Pancreas (tissue), 10 donors: Measurements from ENCODE around the gene GLT6D1. TPM values are rescaled to one million over a fixed set of nuclear protein-coding genes. Genes with fewer than 3 reads are reported as not detected.

ENCODE experiments used
- ATAC-seq, 4 donors: fragments of 200-7000 bp; cut with Tn5 transposase; one replicate each; pipeline versions ENCODE4 v1.8.0 to v1.9.1; 2020; ENCODE audit warnings: mild to moderate bottlenecking in 4 of 4, moderate library complexity in 4 of 4
- DNase-seq, 6 donors: peaks; one replicate each; pipeline ENCODE4 v3.0.0-alpha.2; 2020
- FAIRE-seq: peaks from 2 replicates; lab custom pipeline; 2012; peaks lifted over from hg19 to GRCh38; lab: Jason Lieb, UNC
- H3K27ac ChIP-seq, 4 donors: fragments of 200-600 bp; sonication (generic); 1 replicate in 3 of 4; 2 replicates in 1 of 4; pipeline versions ENCODE4 v1.5.0 to v1.8.0; 2020
- H3K27me3 ChIP-seq, 4 donors: fragments of 200-600 bp; one replicate each; pipeline ENCODE4 v1.8.0; 2021
- H3K36me3 ChIP-seq, 3 donors: fragments of 200-600 bp; sonication (generic) in 1 of 3; one replicate each; pipeline versions ENCODE4 v1.5.0 to v1.8.0; 2020 to 2021
- H3K4me1 ChIP-seq, 3 donors: fragments of 200-600 bp; one replicate each; pipeline ENCODE4 v1.8.0; 2021
- H3K4me3 ChIP-seq, 4 donors: fragments of 200-600 bp; sonication (generic) in 2 of 4; one replicate each; pipeline versions ENCODE4 v1.5.0 to v1.8.0; 2020 to 2021
- H3K9me3 ChIP-seq, 4 donors: fragments of 200-600 bp; one replicate each; pipeline ENCODE4 v1.8.0; 2021
- WGBS, 2 donors: extraction: QIAGEN DNeasy Blood & Tissue Kit; methylation state at CpG; one replicate each; pipeline ENCODE4 v1.1.7; 2013; 5-methylcytosine and 5-hydroxymethylcytosine counted together
- intact Hi-C, 3 donors: fragments of 100-400 bp; cut with DNase I; formaldehyde crosslinking; loops; one replicate each; pipeline versions ENCODE4 v1.11.1 to v1.14.2; 2022
- polyA plus RNA-seq, 2 donors: library from polyadenylated mRNA; stranded (reverse); fragments of 200-250 nt; gene quantifications; one replicate each; pipeline ENCODE4 v1.2.3, GENCODE V29; 2013
- total RNA-seq, 6 donors: library from RNA; stranded (reverse); fragmentation: NEBNext Ultra II Directional in 4 of 6; extraction: Animal tissue kit (Norgen Biotek cat#: 25700) in 4 of 6; gene quantifications; one replicate each; pipeline versions ENCODE4 v1.2.1 to v1.2.4, GENCODE V29; 2021 to 2023
- TF ChIP-seq, protein P1 (sequence below), 4 donors: fragments of 200-600 bp; sonication (generic) in 3 of 4; IDR thresholded peaks; one replicate each; pipeline versions ENCODE4 v1.5.0 to v1.8.0; 2021; ENCODE audit warnings: antibody characterized with exemption in 4 of 4
- donor health status: healthy with polysubstance abuse.
- donor health status: DM: no; HTN: no; CAD: no; lungs with moderate emphysema.
- donor health status: DM: no; HTN: no; CAD: no.
- donor health status: control.
- donor health status: control.
- donor health status: Bipolar disorder and iron deficiency.
- donor health status: DM: yes; HTN: yes; CAD: no.
- donor health status: DM: no; HTN: no; CAD: no.
- donor health status: DM: no; HTN: no; CAD: no.
- donor health status: DM: yes; HTN: yes; CAD: no.

GLT6D1 gene
- total and polyA plus RNA-seq, 8 donors = 0.07 TPM; not detected in 7

DNA sequence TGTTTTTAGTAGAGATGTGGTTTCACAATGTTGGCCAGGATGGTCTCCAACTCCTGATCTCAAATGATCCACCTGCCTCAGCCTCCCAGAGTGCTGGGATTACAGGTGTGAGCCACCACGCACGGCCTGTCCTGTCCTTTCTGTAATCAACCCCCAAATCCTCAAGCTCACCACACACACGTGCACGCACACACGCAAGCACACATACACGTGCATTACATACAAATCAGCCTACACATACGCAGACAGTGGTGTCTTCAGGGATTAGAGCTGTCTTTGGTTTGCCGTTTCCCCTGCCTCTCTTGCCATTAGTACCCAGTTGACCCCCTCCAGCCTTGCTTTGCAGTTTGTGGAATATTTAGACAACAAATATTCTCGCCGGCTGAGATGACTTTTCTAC is 6.5 kb downstream of the GLT6D1 start:
- Histone ChIP-seq H3K9me3 (no peaks in the 10 kb centered on the region), H3K36me3 (no peaks in the 10 kb centered on the region), H3K27me3 (peaks cover 0 to 8% (median 2%) of the 10 kb centered on the region in 4 donors), H3K27ac (no peak overlapping the region), H3K4me1 (no peaks in the 10 kb centered on the region), H3K4me3 (no peak overlapping the region)
- intact Hi-C loops = no loop called here
- FAIRE-seq = no peak
- 67 to 81% methylated on average over 10 of the region's 10 CpGs for WGBS, 2 donors
- TF ChIP-seq, protein P1, sequence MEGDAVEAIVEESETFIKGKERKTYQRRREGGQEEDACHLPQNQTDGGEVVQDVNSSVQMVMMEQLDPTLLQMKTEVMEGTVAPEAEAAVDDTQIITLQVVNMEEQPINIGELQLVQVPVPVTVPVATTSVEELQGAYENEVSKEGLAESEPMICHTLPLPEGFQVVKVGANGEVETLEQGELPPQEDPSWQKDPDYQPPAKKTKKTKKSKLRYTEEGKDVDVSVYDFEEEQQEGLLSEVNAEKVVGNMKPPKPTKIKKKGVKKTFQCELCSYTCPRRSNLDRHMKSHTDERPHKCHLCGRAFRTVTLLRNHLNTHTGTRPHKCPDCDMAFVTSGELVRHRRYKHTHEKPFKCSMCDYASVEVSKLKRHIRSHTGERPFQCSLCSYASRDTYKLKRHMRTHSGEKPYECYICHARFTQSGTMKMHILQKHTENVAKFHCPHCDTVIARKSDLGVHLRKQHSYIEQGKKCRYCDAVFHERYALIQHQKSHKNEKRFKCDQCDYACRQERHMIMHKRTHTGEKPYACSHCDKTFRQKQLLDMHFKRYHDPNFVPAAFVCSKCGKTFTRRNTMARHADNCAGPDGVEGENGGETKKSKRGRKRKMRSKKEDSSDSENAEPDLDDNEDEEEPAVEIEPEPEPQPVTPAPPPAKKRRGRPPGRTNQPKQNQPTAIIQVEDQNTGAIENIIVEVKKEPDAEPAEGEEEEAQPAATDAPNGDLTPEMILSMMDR (IDR thresholded peaks at IDR 0.05) = no peak
- no peak for DNase-seq
- ATAC-seq = no peak

DNA sequence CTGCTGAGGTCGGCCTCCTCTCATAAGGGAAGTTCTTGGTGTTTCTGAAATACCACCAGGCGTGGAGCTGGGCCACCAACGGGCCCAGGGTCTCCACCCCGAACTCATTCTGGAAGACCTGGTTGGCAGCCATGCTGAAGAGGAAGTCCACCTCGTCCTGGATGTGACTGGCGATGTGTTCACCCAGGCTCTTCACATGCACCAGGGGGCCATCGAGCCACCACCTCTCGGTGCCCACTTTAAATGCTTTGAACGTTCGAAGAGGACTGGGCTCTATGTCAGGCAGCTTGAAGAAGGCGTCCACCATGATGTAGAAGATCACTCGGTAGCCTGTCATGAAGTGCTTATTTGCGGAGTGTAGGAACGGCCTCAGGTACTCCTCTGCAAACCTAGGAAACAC is 15.1 kb downstream of the GLT6D1 start:
- Histone ChIP-seq H3K4me1 (no peaks in the 10 kb centered on the region), H3K27me3 (no peaks in the 10 kb centered on the region), H3K4me3 (no peak overlapping the region), H3K27ac (no peak overlapping the region), H3K36me3 (no peaks in the 10 kb centered on the region), H3K9me3 (no peaks in the 10 kb centered on the region)
- no peak for FAIRE-seq
- intact Hi-C loops = no loop called here
- no peak for ATAC-seq
- DNase-seq = no peak
- 75 to 81% methylated on average over 14 of the region's 14 CpGs for WGBS, 2 donors
- TF ChIP-seq, protein P1 (IDR thresholded peaks at IDR 0.05) = no peak

DNA sequence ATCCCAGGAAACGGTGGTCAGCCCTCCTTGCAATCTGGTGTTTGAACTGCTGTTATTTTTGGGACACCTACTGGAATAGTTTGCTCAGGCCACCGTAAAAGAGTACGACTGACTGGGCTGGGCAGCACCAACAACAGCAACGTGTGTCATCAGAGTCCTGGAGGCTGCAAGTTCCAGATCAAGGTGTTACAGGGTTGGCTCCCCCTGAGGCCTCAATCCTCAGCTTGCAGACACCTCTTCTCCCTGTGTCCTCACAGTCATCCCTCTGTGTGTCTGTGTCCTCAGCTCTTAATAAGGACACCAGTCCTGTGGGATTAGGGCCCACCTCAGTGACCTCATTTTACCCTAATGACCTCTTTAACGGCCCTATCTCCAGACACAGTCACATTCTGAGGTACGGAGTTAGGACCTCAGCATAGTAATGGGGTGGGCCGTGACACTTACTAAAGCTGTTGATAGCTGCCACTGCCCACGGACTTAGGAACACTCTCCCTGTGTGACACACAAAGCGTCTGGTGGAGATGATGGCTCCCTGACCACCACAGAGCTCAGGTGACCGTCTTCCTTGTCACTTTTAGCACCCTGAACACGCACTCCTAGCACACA is 16.8 kb downstream of the GLT6D1 start:
- H3K9me3 ChIP-seq = no peaks in the 10 kb centered on the region
- ATAC-seq (no peak), DNase-seq (no peak), FAIRE-seq (no peak)
- H3K4me3 ChIP-seq = no peak overlapping the region
- H3K27me3 ChIP-seq = no peaks in the 10 kb centered on the region
- no peak overlapping the region for H3K27ac ChIP-seq
- no peaks in the 10 kb centered on the region for H3K36me3 ChIP-seq
- 56 to 62% methylated on average over 11 of the region's 11 CpGs for WGBS, 2 donors
- H3K4me1 ChIP-seq = no peaks in the 10 kb centered on the region
- intact Hi-C loops = no loop called here
- TF ChIP-seq, protein P1 (IDR thresholded peaks at IDR 0.05) = no peak

DNA sequence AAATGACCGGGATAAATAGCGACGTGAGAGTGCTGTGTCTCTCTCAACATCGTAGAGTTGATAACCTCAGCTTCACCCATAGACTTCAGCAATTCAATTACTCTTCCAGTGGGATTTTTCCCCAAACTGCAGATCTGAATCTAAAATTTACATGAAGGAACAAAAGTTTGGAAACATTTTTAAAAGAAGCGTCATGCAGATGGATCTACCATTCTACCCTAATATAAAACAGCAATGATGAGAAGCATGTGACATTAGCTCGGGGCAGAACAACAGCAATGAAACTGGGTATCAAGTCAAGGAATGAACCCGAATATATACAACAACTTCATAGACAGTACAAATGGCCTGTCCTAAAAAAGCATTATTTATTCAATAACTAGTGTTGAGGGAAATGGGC is 18.8 kb downstream of the GLT6D1 start:
- 59 to 67% methylated on average over 7 of the region's 7 CpGs for WGBS, 2 donors
- intact Hi-C loops = no loop called here
- no peak for FAIRE-seq
- no peak for DNase-seq
- Histone ChIP-seq H3K36me3 (no peaks in the 10 kb centered on the region), H3K4me1 (no peaks in the 10 kb centered on the region), H3K4me3 (no peak overlapping the region), H3K27me3 (no peaks in the 10 kb centered on the region), H3K27ac (no peak overlapping the region), H3K9me3 (no peaks in the 10 kb centered on the region)
- no peak for ATAC-seq
- TF ChIP-seq, protein P1 (IDR thresholded peaks at IDR 0.05) = no peak

DNA sequence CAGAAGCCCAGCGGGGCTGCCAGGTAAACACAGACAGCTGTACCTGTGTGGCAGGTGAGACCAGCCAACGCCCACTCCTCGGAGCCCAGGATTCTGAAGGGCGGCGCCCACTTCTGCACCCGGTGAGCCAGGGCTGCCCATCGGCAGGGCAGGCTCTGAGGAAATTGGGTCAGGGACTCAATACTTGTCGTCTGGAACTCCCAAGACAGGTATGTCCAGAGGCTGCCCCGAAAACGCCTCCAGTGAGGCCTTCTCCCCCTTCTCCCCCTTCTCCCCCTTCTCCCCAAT is 19.8 kb downstream of the GLT6D1 start:
- no peaks in the 10 kb centered on the region for H3K9me3 ChIP-seq
- ATAC-seq = no peak
- no peaks in the 10 kb centered on the region for H3K36me3 ChIP-seq
- no peak overlapping the region for H3K4me3 ChIP-seq
- no peaks in the 10 kb centered on the region for H3K27me3 ChIP-seq
- no peak overlapping the region for H3K27ac ChIP-seq
- FAIRE-seq = no peak
- intact Hi-C loops = loop anchor here in 1 of 3 donors (10.0 kb wide), 1 partner anchor 65 kb away; no protein-coding TSS in a partner anchor
- 45 to 52% methylated on average over 10 of the region's 10 CpGs for WGBS, 2 donors
- peak in 1 of 6 donors; percentile 36 for DNase-seq
- H3K4me1 ChIP-seq = no peaks in the 10 kb centered on the region
- TF ChIP-seq, protein P1 (IDR thresholded peaks at IDR 0.05) = no peak
